A549 (cell line): ENCODE results near the gene ZBTB16.

Experiments used
- FOSL2 ChIP-seq, 2 experiments: fragments of 450-650 bp in 1 of 2; fragments of >200 bp in 1 of 2; sonication (Bioruptor Twin) in 1 of 2; formaldehyde crosslinking; IDR thresholded peaks; 2 replicates each; pipeline versions ENCODE4 v1.5.0 to v1.6.1; 2016 to 2020; ENCODE audit warnings: mild to moderate bottlenecking in 1 of 2, moderate library complexity in 1 of 2
- MYC ChIP-seq: IDR thresholded peaks from 2 replicates; pipeline ENCODE4 v1.6.1; 2012; ENCODE audit warnings: mild to moderate bottlenecking, inconsistent platforms, low read length, improper control_type of control experiment, borderline replicate concordance
- TF ChIP-seq, protein P1 (sequence below): fragments of >200 bp; sonication (Bioruptor Twin); formaldehyde crosslinking; IDR thresholded peaks from 3 replicates; pipeline ENCODE4 v1.5.1; 2016

DNA sequence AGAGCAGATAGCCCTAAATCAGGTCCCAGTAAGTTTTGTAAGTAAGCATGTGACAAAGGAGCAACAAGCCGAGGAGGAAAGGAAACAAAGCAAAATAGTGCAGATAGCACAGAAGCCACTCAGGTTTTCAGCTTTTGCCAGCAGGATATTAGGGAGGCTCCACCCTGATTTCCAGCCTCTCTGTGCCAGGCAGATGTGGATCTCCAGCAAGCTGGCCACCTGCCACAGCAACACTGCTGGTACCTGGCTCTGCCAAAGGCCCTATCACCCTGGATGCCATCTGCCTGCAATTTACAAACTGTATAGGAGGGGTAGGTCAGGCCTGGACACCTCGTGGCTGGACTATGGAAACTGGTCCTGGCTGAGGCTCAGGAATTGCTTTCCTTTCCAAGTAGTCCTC lies 224.5 kb downstream of the ZBTB16 start:
- TF ChIP-seq FOSL2 (IDR thresholded peaks at IDR 0.05) (no peak), FOSL2 (CRISPR knock-in tag; IDR thresholded peaks at IDR 0.05) (no peak), MYC (no peak)
- TF ChIP-seq, protein P1, sequence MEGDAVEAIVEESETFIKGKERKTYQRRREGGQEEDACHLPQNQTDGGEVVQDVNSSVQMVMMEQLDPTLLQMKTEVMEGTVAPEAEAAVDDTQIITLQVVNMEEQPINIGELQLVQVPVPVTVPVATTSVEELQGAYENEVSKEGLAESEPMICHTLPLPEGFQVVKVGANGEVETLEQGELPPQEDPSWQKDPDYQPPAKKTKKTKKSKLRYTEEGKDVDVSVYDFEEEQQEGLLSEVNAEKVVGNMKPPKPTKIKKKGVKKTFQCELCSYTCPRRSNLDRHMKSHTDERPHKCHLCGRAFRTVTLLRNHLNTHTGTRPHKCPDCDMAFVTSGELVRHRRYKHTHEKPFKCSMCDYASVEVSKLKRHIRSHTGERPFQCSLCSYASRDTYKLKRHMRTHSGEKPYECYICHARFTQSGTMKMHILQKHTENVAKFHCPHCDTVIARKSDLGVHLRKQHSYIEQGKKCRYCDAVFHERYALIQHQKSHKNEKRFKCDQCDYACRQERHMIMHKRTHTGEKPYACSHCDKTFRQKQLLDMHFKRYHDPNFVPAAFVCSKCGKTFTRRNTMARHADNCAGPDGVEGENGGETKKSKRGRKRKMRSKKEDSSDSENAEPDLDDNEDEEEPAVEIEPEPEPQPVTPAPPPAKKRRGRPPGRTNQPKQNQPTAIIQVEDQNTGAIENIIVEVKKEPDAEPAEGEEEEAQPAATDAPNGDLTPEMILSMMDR: no peak
